HepG2 (cell line): ENCODE measurements around the gene ZSWIM9. TPM values are rescaled to one million over a fixed set of nuclear protein-coding genes. Genes with fewer than 3 reads are reported as not detected.

ENCODE experiments used
- ATAC-seq: fragments of 200-7000 bp; cut with Tn5 transposase; 3 replicates; pipeline ENCODE4 v1.9.1; 2020; ENCODE audit warnings: mild to moderate bottlenecking, moderate library complexity
- BruUV-seq: library from RNA; stranded (reverse); fragments of 400-500 nt; replicated peaks from 2 replicates; lab custom pipeline; 2021; lab: Mats Ljungman, UMichigan
- CTCF ChIA-PET: fragments of 300-600 bp; formaldehyde crosslinking; extraction: SDS; loops from one replicate; lab custom pipeline; 2021; ENCODE audit warnings: low total read pairs, inconsistent platforms, low intra/inter-chr PET ratio; lab: Yijun Ruan, JAX
- POLR2A ChIA-PET: fragments of 350-600 bp; sonication (Branson Sonifier 250); formaldehyde crosslinking; loops from one replicate; lab custom pipeline; 2020; ENCODE audit warnings: antibody characterized with exemption, inconsistent platforms; lab: Yijun Ruan, JAX
- DNase-seq: peaks from one replicate; pipeline ENCODE4 v3.0.0-alpha.2; 2015; ENCODE audit warnings: low spot score
- FAIRE-seq: peaks from 3 replicates; lab custom pipeline; 2011; peaks lifted over from hg19 to GRCh38; lab: Jason Lieb, UNC
- H2AFZ ChIP-seq: one replicate; pipeline ENCODE4 v1.6.1; 2011; ENCODE audit warnings: low read length, inconsistent platforms
- H3K27ac ChIP-seq: fragments of 300-600 bp; 3 replicates; pipeline ENCODE4 v1.8.0; 2011; ENCODE audit warnings: mixed run types, mild to moderate bottlenecking, mixed read lengths, low read length, inconsistent platforms; ENCODE audit not compliant: insufficient read depth; ENCODE audit errors: extremely low read length
- H3K27me3 ChIP-seq, 2 experiments: fragments of 200-600 bp in 1 of 2; 2 replicates in 1 of 2; 3 replicates in 1 of 2; pipeline versions ENCODE4 v1.6.0 to v1.8.0; 2011; ENCODE audit warnings: low read length in 2 of 2, mild to moderate bottlenecking in 2 of 2, moderate library complexity in 2 of 2, inconsistent platforms in 1 of 2; ENCODE audit not compliant: insufficient read depth in 2 of 2, control insufficient read depth in 1 of 2
- H3K36me3 ChIP-seq, 2 experiments: fragments of 200-600 bp in 1 of 2; replicated peaks in 1 of 2; 2 replicates in 1 of 2; 3 replicates in 1 of 2; pipeline versions ENCODE4 v1.5.1 to v1.8.0; 2011; ENCODE audit warnings: low read length in 2 of 2, inconsistent platforms in 1 of 2; ENCODE audit not compliant: insufficient read depth in 2 of 2, control insufficient read depth in 1 of 2
- H3K4me1 ChIP-seq: 2 replicates; pipeline ENCODE4 v1.5.1; 2012; ENCODE audit warnings: low read length, inconsistent platforms; ENCODE audit not compliant: insufficient read depth
- H3K4me2 ChIP-seq: 2 replicates; pipeline ENCODE4 v1.6.0; 2011; ENCODE audit warnings: low read depth, low read length, inconsistent platforms
- H3K4me3 ChIP-seq, 3 experiments: fragments of 200-600 bp in 1 of 3; sonication (generic), shearing (Covaris generic) in 1 of 3; replicated peaks in 1 of 3; 2 replicates each; pipeline ENCODE4 v1.5.1; 2011 to 2016; ENCODE audit warnings: low read length in 3 of 3, inconsistent platforms in 2 of 3, low read depth in 2 of 3, mild to moderate bottlenecking in 2 of 3, control low read depth in 1 of 3, mixed read lengths in 1 of 3; ENCODE audit not compliant: insufficient read depth in 1 of 3
- H3K79me2 ChIP-seq: one replicate; pipeline ENCODE4 v1.6.1; 2011; ENCODE audit warnings: low read length, inconsistent platforms; ENCODE audit not compliant: insufficient read depth
- H3K9ac ChIP-seq: 2 replicates; pipeline ENCODE4 v1.6.0; 2011; ENCODE audit warnings: mild to moderate bottlenecking, low read depth, low read length, inconsistent platforms; ENCODE audit not compliant: insufficient read depth
- H3K9me3 ChIP-seq: 2 replicates; pipeline ENCODE4 v1.5.1; 2012; ENCODE audit warnings: mild to moderate bottlenecking, low read length
- H4K20me1 ChIP-seq: 2 replicates; pipeline ENCODE4 v1.6.0; 2011; ENCODE audit warnings: inconsistent platforms, mild to moderate bottlenecking, low read length, moderate library complexity; ENCODE audit not compliant: insufficient read depth
- GLI4 ChIP-seq: sonication (generic); formaldehyde crosslinking; IDR thresholded peaks from 2 replicates; pipeline ENCODE4 v1.5.1; 2020; ENCODE audit warnings: missing genetic modification reagents, mild to moderate bottlenecking, moderate library complexity, borderline replicate concordance
- MAFK ChIP-seq, 2 experiments: IDR thresholded peaks in 1 of 2; conservative IDR thresholded peaks in 1 of 2; 2 replicates each; pipeline ENCODE4 v1.6.1; 2011; ENCODE audit warnings: improper control_type of control experiment in 2 of 2, low read length in 2 of 2
- MATR3 ChIP-seq: sonication (generic); formaldehyde crosslinking; IDR thresholded peaks from 2 replicates; pipeline ENCODE4 v1.4.0; 2020; ENCODE audit warnings: missing genetic modification reagents
- NFYB ChIP-seq: sonication (generic); formaldehyde crosslinking; IDR thresholded peaks from 2 replicates; pipeline ENCODE4 v1.4.0; 2020; ENCODE audit warnings: missing genetic modification reagents
- REL ChIP-seq: sonication (generic); formaldehyde crosslinking; conservative IDR thresholded peaks from 2 replicates; pipeline ENCODE4 v1.8.0; 2022; ENCODE audit warnings: mild to moderate bottlenecking, missing genetic modification reagents, moderate library complexity
- SAFB2 ChIP-seq: sonication (generic); formaldehyde crosslinking; IDR thresholded peaks from 2 replicates; pipeline ENCODE4 v1.5.1; 2020; ENCODE audit warnings: missing genetic modification reagents, low read depth, mild to moderate bottlenecking, borderline replicate concordance
- SOX6 ChIP-seq, 2 experiments: fragments of 450-650 bp in 1 of 2; sonication (generic) in 1 of 2; formaldehyde crosslinking in 1 of 2; IDR thresholded peaks; 2 replicates each; pipeline versions ENCODE4 v1.4.0 to v1.6.1; 2017 to 2020; ENCODE audit warnings: antibody characterized with exemption in 1 of 2, mild to moderate bottlenecking in 1 of 2, missing genetic modification reagents in 1 of 2
- TP53 ChIP-seq: sonication (generic); formaldehyde crosslinking; conservative IDR thresholded peaks from 2 replicates; pipeline ENCODE4 v1.4.0; 2020; ENCODE audit warnings: missing genetic modification reagents
- ZNF354B ChIP-seq: sonication (generic); formaldehyde crosslinking; IDR thresholded peaks from 2 replicates; pipeline ENCODE4 v1.8.0; 2022; ENCODE audit warnings: mild to moderate bottlenecking, missing genetic modification reagents
- ZNF572 ChIP-seq: sonication (generic); formaldehyde crosslinking; IDR thresholded peaks from 2 replicates; pipeline ENCODE4 v1.5.1; 2020; ENCODE audit warnings: mild to moderate bottlenecking, missing genetic modification reagents
- ZNF670 ChIP-seq: sonication (generic); formaldehyde crosslinking; IDR thresholded peaks from 2 replicates; pipeline ENCODE4 v1.8.0; 2022; ENCODE audit warnings: mild to moderate bottlenecking, missing genetic modification reagents, borderline replicate concordance
- ZNF672 ChIP-seq: sonication (generic); formaldehyde crosslinking; IDR thresholded peaks from 2 replicates; pipeline ENCODE4 v1.8.1; 2022; ENCODE audit warnings: missing genetic modification reagents
- WGBS: methylation state at CpG from one replicate; pipeline ENCODE4 v1.1.6; 2017; ENCODE audit warnings: low lambda C conversion rate; 5-methylcytosine and 5-hydroxymethylcytosine counted together
- in situ Hi-C: cut with HindIII; loops from 2 replicates; pipeline ENCODE4 v1.10.0; 2017; ENCODE audit warnings: low pct_unique_long_range_greater_than_20kb; ENCODE audit not compliant: extremely low pct_ligation_motif_present
- intact Hi-C: fragments of 100-400 bp; cut with micrococcal nuclease; formaldehyde crosslinking; loops from one replicate; pipeline ENCODE4 v1.10.0; 2022; ENCODE audit not compliant: unreplicated experiment
- polyA plus RNA-seq, 8 experiments: library from polyadenylated mRNA; depleted of rRNA in 3 of 8; stranded (reverse) in 7 of 8; unstranded in 1 of 8; fragments of >200 nt; fragmentation: Illumina TruSeq in 4 of 8; extraction: Trizol in 4 of 8; gene quantifications; 2 replicates each; pipeline versions ENCODE4 v1.2.1 to v1.2.3, GENCODE V29; 2011 to 2016; ENCODE audit warnings: low read depth in 4 of 8, missing spikeins in 1 of 8, mixed read lengths in 1 of 8; ENCODE audit not compliant: insufficient read depth in 1 of 8
- total RNA-seq, 5 experiments: library from RNA; depleted of rRNA; stranded (reverse); fragments of >200 nt; fragmentation: Illumina TruSeq; extraction: Trizol; gene quantifications; 2 replicates each; pipeline ENCODE4 v1.2.3, GENCODE V29; 2016; ENCODE audit warnings: low read depth in 1 of 5
- TF ChIP-seq, protein P1 (sequence below): IDR thresholded peaks from 2 replicates; pipeline ENCODE4 v1.4.0; 2020; ENCODE audit warnings: mild to moderate bottlenecking, missing genetic modification reagents
- TF ChIP-seq, protein P2 (sequence below): sonication (generic); formaldehyde crosslinking; IDR thresholded peaks from 2 replicates; pipeline ENCODE4 v1.4.0; 2020; ENCODE audit warnings: mild to moderate bottlenecking, missing genetic modification reagents

The ZSWIM9 gene
- total and polyA plus RNA-seq, 2 of the 13 experiments (the other 11 are each of a cell fraction or from before 2014, with no cell fraction given), result 0.18 to 1.1 TPM

- in situ Hi-C loops, result no loop called here
- no peak overlapping the region for H3K4me3 ChIP-seq
- TF ChIP-seq MAFK (conservative IDR thresholded peaks at IDR 0.05 in 1 of 2, IDR thresholded peaks at IDR 0.05 in 1 of 2; ENCODE audit: low read length in 2 of 2), result no peak
- no peak for TF ChIP-seq REL (CRISPR knock-in tag)
- no peak for TF ChIP-seq TP53 (CRISPR knock-in tag)
- TF ChIP-seq NFYB (CRISPR knock-in tag), result no peak
- TF ChIP-seq SAFB2 (CRISPR knock-in tag), result no peak
- TF ChIP-seq ZNF354B (CRISPR knock-in tag), result no peak
- TF ChIP-seq MATR3 (CRISPR knock-in tag), result no peak
- TF ChIP-seq SOX6 (IDR thresholded peaks at IDR 0.05), result no peak
- no peak for TF ChIP-seq SOX6 (CRISPR knock-in tag; IDR thresholded peaks at IDR 0.05)
- no peak for TF ChIP-seq ZNF670 (CRISPR knock-in tag)
- TF ChIP-seq, protein P1, sequence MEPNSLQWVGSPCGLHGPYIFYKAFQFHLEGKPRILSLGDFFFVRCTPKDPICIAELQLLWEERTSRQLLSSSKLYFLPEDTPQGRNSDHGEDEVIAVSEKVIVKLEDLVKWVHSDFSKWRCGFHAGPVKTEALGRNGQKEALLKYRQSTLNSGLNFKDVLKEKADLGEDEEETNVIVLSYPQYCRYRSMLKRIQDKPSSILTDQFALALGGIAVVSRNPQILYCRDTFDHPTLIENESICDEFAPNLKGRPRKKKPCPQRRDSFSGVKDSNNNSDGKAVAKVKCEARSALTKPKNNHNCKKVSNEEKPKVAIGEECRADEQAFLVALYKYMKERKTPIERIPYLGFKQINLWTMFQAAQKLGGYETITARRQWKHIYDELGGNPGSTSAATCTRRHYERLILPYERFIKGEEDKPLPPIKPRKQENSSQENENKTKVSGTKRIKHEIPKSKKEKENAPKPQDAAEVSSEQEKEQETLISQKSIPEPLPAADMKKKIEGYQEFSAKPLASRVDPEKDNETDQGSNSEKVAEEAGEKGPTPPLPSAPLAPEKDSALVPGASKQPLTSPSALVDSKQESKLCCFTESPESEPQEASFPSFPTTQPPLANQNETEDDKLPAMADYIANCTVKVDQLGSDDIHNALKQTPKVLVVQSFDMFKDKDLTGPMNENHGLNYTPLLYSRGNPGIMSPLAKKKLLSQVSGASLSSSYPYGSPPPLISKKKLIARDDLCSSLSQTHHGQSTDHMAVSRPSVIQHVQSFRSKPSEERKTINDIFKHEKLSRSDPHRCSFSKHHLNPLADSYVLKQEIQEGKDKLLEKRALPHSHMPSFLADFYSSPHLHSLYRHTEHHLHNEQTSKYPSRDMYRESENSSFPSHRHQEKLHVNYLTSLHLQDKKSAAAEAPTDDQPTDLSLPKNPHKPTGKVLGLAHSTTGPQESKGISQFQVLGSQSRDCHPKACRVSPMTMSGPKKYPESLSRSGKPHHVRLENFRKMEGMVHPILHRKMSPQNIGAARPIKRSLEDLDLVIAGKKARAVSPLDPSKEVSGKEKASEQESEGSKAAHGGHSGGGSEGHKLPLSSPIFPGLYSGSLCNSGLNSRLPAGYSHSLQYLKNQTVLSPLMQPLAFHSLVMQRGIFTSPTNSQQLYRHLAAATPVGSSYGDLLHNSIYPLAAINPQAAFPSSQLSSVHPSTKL (CRISPR knock-in tag), result no peak
- TF ChIP-seq GLI4 (CRISPR knock-in tag), result no peak
- TF ChIP-seq ZNF672 (CRISPR knock-in tag), result no peak
- TF ChIP-seq, protein P2, sequence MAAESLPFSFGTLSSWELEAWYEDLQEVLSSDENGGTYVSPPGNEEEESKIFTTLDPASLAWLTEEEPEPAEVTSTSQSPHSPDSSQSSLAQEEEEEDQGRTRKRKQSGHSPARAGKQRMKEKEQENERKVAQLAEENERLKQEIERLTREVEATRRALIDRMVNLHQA (CRISPR knock-in tag), result no peak
- no peak for TF ChIP-seq ZNF572 (CRISPR knock-in tag)
- H3K27ac ChIP-seq, result no peak overlapping the region
- no peaks in the 10 kb centered on the region for H4K20me1 ChIP-seq
- H3K9me3 ChIP-seq, result no peaks in the 10 kb centered on the region
- 77% methylated on average over 3 of the region's 3 CpGs for WGBS
- no peak overlapping the region for H3K9ac ChIP-seq
- BruUV-seq, result no TSS peak
- FAIRE-seq (no peak), DNase-seq (no peak), ATAC-seq (no peak)
- H3K27me3 ChIP-seq, result no peaks in the 10 kb centered on the region
- no peaks in the 10 kb centered on the region for H3K4me1 ChIP-seq
- H3K36me3 ChIP-seq, result peaks cover 3 to 18% of the 10 kb centered on the region in 2 experiments; a peak in 4 of 5 replicates
- no peak overlapping the region for H2AFZ ChIP-seq
- no peaks in the 10 kb centered on the region for H3K79me2 ChIP-seq
- CTCF ChIA-PET, result no interaction called here
- no peak overlapping the region for H3K4me2 ChIP-seq
- POLR2A ChIA-PET, result no interaction called here
- intact Hi-C loops, result no loop called here
Observed at GRCh38 chr19:48237057-48237456, 66.6 kb downstream of the ZSWIM9 start.
